Prostate gland (tissue), 2 donors: ENCODE results near the gene PCNT. TPM values are rescaled to one million over a fixed set of nuclear protein-coding genes. Genes with fewer than 3 reads are reported as not detected.

Experiments used
- DNase-seq: peaks from one replicate; pipeline ENCODE4 v3.0.0-alpha.2; 2019; ENCODE audit warnings: low spot score
- H3K27ac ChIP-seq, 2 donors: fragments of 200-600 bp; sonication (generic); 2 replicates each; pipeline ENCODE4 v1.5.1; 2017 to 2019
- H3K27me3 ChIP-seq: fragments of 200-600 bp; sonication (generic); replicated peaks from 2 replicates; pipeline ENCODE4 v1.5.1; 2019; ENCODE audit not compliant: insufficient read depth
- H3K36me3 ChIP-seq, 2 donors: fragments of 200-600 bp; sonication (generic); 1 replicate in 1 of 2; 2 replicates in 1 of 2; pipeline versions ENCODE4 v1.5.1 to v1.8.1; 2017 to 2019
- H3K4me1 ChIP-seq: fragments of 200-600 bp; sonication (generic); replicated peaks from 2 replicates; pipeline ENCODE4 v1.5.1; 2019
- H3K4me3 ChIP-seq, 2 donors: fragments of 200-600 bp; sonication (generic); 2 replicates each; pipeline ENCODE4 v1.5.1; 2017 to 2019
- H3K9me3 ChIP-seq: fragments of 200-600 bp; sonication (generic); 2 replicates; pipeline ENCODE4 v1.5.1; 2017
- POLR2A ChIP-seq: fragments of 450-650 bp; IDR thresholded peaks from one replicate; pipeline ENCODE4 v1.6.1; 2016; ENCODE audit warnings: antibody characterized with exemption, mild to moderate bottlenecking
- POLR2AphosphoS5 ChIP-seq: sonication (generic); formaldehyde crosslinking; IDR thresholded peaks from one replicate; pipeline ENCODE4 v1.6.1; 2017; ENCODE audit warnings: antibody characterized with exemption
- WGBS: methylation state at CpG from one replicate; pipeline ENCODE4 v1.1.5; 2018; 5-methylcytosine and 5-hydroxymethylcytosine counted together
- intact Hi-C: fragments of 100-400 bp; cut with DNase I; formaldehyde crosslinking; loops from one replicate; pipeline ENCODE4 v1.14.2; 2022
- total RNA-seq, 2 donors: library from RNA; depleted of rRNA; stranded (reverse); fragments of >200 nt; gene quantifications; one replicate each; pipeline ENCODE4 v1.1.0, GENCODE V29; 2016
- TF ChIP-seq, protein P1 (sequence below), 4 experiments: fragments of 200-600 bp in 2 of 4; fragments of 450-650 bp in 2 of 4; sonication (generic) in 2 of 4; IDR thresholded peaks; 1 replicate in 3 of 4; 2 replicates in 1 of 4; pipeline ENCODE4 v1.5.1; 2016 to 2019; ENCODE audit warnings: antibody characterized with exemption in 4 of 4, mild to moderate bottlenecking in 2 of 4, moderate library complexity in 2 of 4

PCNT gene
- total RNA-seq, 2 donors from 2014 or later: 33.8 to 70.9 TPM

DNA sequence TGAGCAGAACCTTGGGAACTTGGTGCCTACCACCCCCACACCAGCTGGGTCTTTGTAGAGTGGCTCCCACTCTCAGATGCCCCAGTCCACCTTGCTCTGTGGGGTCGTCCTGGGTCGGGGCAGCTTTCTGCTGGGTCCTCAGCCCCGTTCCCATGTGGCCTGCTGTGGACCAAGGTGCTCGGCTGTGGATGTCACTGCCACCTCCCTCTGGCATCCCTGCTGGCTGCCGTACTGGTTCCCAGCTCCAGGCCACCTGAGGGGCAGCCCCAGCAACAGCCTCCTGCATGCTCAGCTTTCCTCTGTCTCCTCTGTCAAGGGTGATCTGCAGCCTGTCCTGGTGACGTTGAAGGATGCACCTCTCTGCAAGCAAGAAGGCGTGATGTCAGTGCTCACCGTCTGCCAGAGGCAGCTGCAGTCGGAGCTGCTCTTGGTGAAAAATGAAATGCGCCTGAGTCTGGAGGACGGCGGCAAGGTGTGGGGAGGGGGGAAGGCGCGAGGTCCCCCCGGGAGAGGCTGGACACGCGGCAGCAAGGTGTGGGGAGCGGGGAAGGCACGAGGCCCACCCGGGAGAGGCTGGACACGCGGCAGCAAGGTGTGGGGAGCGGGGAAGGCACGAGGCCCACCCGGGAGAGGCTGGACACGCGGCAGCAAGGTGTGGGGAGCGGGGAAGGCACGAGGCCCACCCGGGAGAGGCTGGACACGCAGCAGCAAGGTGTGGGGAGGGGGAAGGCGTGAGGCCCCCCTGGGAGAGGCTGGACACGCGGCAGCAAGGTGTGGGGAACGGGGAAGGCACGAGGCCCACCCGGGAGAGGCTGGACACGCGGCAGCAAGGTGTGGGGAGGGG lies 88.8 kb downstream of the PCNT start:
- TF ChIP-seq POLR2A (no peak), POLR2AphosphoS5 (no peak)
- TF ChIP-seq, protein P1, sequence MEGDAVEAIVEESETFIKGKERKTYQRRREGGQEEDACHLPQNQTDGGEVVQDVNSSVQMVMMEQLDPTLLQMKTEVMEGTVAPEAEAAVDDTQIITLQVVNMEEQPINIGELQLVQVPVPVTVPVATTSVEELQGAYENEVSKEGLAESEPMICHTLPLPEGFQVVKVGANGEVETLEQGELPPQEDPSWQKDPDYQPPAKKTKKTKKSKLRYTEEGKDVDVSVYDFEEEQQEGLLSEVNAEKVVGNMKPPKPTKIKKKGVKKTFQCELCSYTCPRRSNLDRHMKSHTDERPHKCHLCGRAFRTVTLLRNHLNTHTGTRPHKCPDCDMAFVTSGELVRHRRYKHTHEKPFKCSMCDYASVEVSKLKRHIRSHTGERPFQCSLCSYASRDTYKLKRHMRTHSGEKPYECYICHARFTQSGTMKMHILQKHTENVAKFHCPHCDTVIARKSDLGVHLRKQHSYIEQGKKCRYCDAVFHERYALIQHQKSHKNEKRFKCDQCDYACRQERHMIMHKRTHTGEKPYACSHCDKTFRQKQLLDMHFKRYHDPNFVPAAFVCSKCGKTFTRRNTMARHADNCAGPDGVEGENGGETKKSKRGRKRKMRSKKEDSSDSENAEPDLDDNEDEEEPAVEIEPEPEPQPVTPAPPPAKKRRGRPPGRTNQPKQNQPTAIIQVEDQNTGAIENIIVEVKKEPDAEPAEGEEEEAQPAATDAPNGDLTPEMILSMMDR (IDR thresholded peaks at IDR 0.05): no peak
- WGBS: 78% methylated on average over 39 of the region's 39 CpGs

DNA sequence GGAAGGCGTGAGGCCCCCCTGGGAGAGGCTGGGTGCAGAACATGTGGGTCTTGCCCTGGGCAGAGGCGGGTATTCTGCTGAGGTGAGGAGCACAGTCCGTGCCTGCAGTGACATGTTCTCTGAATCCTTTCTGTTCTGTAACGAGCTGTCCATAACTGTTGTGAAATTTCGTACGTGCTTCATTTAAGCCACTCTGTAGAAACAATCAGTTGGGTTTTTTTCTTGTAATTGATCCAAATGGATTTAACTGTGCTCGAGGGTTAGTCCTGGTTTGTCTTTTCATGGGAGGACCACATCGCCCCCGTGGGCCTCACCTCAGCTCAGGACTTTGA lies 89.4 kb downstream of the PCNT start:
- no peaks in the 10 kb centered on the region for H3K27me3 ChIP-seq
- H3K4me3 ChIP-seq: no peak overlapping the region
- TF ChIP-seq POLR2A: no peak
- TF ChIP-seq, protein P1 (IDR thresholded peaks at IDR 0.05): no peak
- TF ChIP-seq POLR2AphosphoS5: no peak
- H3K4me1 ChIP-seq: no peaks in the 10 kb centered on the region
- intact Hi-C loops: no loop called here
- no peak overlapping the region for H3K27ac ChIP-seq
- 58% methylated on average over 9 of the region's 9 CpGs for WGBS
- no peak for DNase-seq
- H3K36me3 ChIP-seq: no peaks in the 10 kb centered on the region
- H3K9me3 ChIP-seq: no peaks in the 10 kb centered on the region

More for the DNA sequence above, 88.8 kb downstream of the PCNT start:
- no peaks in the 10 kb centered on the region for H3K36me3 ChIP-seq
- no peaks in the 10 kb centered on the region for H3K4me1 ChIP-seq
- intact Hi-C loops: no loop called here
- H3K27me3 ChIP-seq: no peaks in the 10 kb centered on the region
- no peak overlapping the region for H3K4me3 ChIP-seq
- DNase-seq: no peak
- H3K9me3 ChIP-seq: no peaks in the 10 kb centered on the region
- H3K27ac ChIP-seq: no peak overlapping the region

DNA sequence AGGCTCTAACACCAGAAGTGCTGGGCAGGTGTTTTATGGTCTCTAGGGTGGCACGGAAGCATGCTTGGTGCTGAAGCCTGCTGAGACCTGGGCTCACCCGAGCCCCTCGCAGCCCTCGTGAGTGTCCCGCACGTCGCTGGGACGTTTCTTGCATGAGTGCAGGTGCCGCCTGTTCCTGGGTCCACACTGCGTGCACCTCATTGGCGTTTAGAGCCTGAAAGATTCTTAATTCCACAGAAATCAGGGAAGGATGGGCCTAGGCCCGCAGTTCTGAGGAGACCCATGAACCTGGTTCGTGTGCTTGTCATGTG lies 91.0 kb downstream of the PCNT start:
- Histone ChIP-seq H3K27me3 (no peaks in the 10 kb centered on the region), H3K27ac (no peak overlapping the region), H3K36me3 (no peaks in the 10 kb centered on the region), H3K4me1 (no peaks in the 10 kb centered on the region), H3K4me3 (no peak overlapping the region), H3K9me3 (no peaks in the 10 kb centered on the region)
- DNase-seq: no peak
- intact Hi-C loops: no loop called here
- WGBS: 95% methylated on average over 13 of the region's 13 CpGs
- TF ChIP-seq POLR2A (no peak), POLR2AphosphoS5 (no peak)
- TF ChIP-seq, protein P1 (IDR thresholded peaks at IDR 0.05): no peak

DNA sequence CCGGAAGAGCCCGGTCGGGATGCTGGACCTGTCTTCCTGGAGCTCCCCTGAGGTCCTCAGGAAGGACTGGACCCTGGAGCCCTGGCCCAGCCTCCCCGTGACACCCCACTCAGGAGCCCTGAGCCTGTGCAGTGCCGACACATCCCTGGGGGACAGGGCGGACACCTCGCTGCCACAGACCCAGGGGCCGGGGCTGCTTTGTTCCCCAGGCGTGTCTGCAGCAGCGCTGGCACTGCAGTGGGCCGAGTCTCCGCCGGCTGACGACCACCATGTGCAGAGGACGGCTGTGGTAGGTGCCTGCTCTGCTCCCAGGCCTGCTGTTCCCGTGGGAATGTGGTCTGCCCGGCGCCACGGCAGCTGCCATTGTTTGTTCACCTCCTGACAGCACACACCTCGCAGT lies 92.6 kb downstream of the PCNT start:
- Histone ChIP-seq H3K9me3 (no peaks in the 10 kb centered on the region), H3K27me3 (no peaks in the 10 kb centered on the region), H3K27ac (no peak overlapping the region), H3K4me1 (no peaks in the 10 kb centered on the region), H3K4me3 (no peak overlapping the region), H3K36me3 (no peaks in the 10 kb centered on the region)
- TF ChIP-seq POLR2AphosphoS5: no peak
- no peak for TF ChIP-seq POLR2A
- TF ChIP-seq, protein P1 (IDR thresholded peaks at IDR 0.05): no peak
- intact Hi-C loops: no loop called here
- no peak for DNase-seq
- WGBS: 87% methylated on average over 20 of the region's 20 CpGs

DNA sequence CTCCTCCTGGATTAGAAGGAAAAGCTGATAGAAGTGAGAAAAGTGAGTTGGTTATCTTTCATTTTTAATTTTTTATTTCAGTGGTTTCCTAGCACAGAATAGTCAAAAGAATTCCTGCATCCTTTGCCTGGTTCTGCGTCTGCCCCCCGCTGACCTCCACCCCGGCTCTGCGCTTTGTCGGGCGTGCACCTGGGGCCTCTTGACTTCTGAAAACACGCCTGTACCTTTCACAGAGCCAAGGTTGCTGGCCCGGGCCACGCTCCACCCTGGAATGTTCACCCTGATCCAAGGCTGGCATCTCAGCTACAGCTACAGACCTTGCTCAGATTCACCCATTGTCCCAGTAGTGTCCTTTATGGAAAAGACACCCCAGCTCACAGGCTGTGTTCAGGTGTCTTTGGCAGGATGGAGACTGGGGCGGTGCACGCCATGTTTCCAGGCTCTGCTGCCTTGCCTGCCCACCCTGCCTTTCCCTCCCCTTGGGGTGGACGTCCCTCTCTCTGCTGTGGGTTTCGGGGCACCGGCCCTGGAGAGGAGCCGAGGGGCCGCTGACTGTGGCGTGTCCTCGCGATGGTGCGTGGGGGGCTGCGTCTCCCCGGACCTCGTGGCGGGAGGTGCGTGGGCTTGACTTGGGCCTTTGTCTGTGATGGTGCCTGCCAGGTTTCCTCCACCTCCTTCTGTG lies 94.5 kb downstream of the PCNT start:
- no peak overlapping the region for H3K27ac ChIP-seq
- H3K9me3 ChIP-seq: no peaks in the 10 kb centered on the region
- no peaks in the 10 kb centered on the region for H3K27me3 ChIP-seq
- TF ChIP-seq, protein P1 (IDR thresholded peaks at IDR 0.05): no peak
- no peak for TF ChIP-seq POLR2A
- no peak for TF ChIP-seq POLR2AphosphoS5
- 93% methylated on average over 25 of the region's 25 CpGs for WGBS
- no peaks in the 10 kb centered on the region for H3K36me3 ChIP-seq
- H3K4me1 ChIP-seq: no peaks in the 10 kb centered on the region
- DNase-seq: no peak
- intact Hi-C loops: no loop called here
- no peak overlapping the region for H3K4me3 ChIP-seq
